A673 (cell line): ENCODE measurements around the gene MAPKAP1.

Source experiments
- EZH2 ChIP-seq: fragments of 200-600 bp; sonication (generic); IDR thresholded peaks from 2 replicates; pipeline ENCODE4 v1.6.1; 2017; ENCODE audit warnings: borderline replicate concordance, low read depth, mild to moderate bottlenecking, mixed read lengths, antibody characterized with exemption, low read length; ENCODE audit not compliant: poor library complexity, severe bottlenecking
- TF ChIP-seq, protein P1 (sequence below): fragments of 300-800, 200-600 bp; sonication (generic); conservative IDR thresholded peaks from 2 replicates; pipeline ENCODE4 v1.5.1; 2017; ENCODE audit warnings: low read depth, mild to moderate bottlenecking, antibody characterized with exemption, low read length, moderate library complexity, mixed read lengths

DNA sequence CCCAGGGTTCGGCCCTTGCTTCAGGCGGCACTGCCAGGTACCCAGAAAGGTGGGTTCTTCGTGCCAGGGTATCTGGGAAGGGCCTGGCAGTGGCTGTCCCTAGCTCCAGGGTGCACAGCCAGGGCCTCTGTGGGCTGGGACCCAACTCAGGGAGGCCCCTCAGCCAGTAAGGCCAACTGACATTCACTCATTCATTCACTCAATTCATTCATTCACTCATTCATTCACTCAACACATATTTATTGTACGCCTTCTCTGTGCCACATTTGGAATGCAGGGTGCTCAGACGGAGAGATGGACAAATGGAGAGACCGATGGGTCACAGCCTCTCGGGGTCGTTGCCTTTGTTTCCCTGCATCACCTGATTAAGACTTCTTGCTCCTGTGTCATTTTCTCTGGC, 290.5 kb downstream of the MAPKAP1 start:
- TF ChIP-seq, protein P1, sequence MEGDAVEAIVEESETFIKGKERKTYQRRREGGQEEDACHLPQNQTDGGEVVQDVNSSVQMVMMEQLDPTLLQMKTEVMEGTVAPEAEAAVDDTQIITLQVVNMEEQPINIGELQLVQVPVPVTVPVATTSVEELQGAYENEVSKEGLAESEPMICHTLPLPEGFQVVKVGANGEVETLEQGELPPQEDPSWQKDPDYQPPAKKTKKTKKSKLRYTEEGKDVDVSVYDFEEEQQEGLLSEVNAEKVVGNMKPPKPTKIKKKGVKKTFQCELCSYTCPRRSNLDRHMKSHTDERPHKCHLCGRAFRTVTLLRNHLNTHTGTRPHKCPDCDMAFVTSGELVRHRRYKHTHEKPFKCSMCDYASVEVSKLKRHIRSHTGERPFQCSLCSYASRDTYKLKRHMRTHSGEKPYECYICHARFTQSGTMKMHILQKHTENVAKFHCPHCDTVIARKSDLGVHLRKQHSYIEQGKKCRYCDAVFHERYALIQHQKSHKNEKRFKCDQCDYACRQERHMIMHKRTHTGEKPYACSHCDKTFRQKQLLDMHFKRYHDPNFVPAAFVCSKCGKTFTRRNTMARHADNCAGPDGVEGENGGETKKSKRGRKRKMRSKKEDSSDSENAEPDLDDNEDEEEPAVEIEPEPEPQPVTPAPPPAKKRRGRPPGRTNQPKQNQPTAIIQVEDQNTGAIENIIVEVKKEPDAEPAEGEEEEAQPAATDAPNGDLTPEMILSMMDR: no peak
- TF ChIP-seq EZH2: no peak
